ENCODE data around the gene LYRM7.

The LYRM7 gene

GRCh38 chr5:131222731-131223130 is 52.0 kb downstream of the LYRM7 start:
- no peak overlapping the region for H3K4me3 ChIP-seq (ENCODE audit: control insufficient read depth, low read depth, low read length)
- TF ChIP-seq CTCF (IDR thresholded peaks at IDR 0.05; ENCODE audit: control insufficient read depth, insufficient read depth, low read depth, low read length, missing control alignments) = no peak
- DNase-seq (ENCODE audit: low read depth) = no peak

- TF ChIP-seq CTCF (IDR thresholded peaks at IDR 0.05; ENCODE audit: control insufficient read depth, insufficient read depth, low read depth, low read length, missing control alignments) = no peak
- no peak for DNase-seq (ENCODE audit: low read depth)
- no peak overlapping the region for H3K4me3 ChIP-seq (ENCODE audit: control insufficient read depth, low read depth, low read length)
These were observed 53.1 kb downstream of the LYRM7 start for GRCh38 chr5:131223751-131224386.

- no peak for DNase-seq (ENCODE audit: low read depth)
- H3K4me3 ChIP-seq (ENCODE audit: control insufficient read depth, low read depth, low read length) = no peak overlapping the region
- TF ChIP-seq CTCF (IDR thresholded peaks at IDR 0.05; ENCODE audit: control insufficient read depth, insufficient read depth, low read depth, low read length, missing control alignments) = no peak
These were observed 53.9 kb downstream of the LYRM7 start for GRCh38 chr5:131224387-131225201.

GRCh38 chr5:131225282-131225974 is 54.7 kb downstream of the LYRM7 start:
- no peak overlapping the region for H3K4me3 ChIP-seq (ENCODE audit: control insufficient read depth, low read depth, low read length)
- DNase-seq (ENCODE audit: low read depth) = no peak
- TF ChIP-seq CTCF (IDR thresholded peaks at IDR 0.05; ENCODE audit: control insufficient read depth, insufficient read depth, low read depth, low read length, missing control alignments) = no peak

- DNase-seq (ENCODE audit: low read depth) = no peak
- no peak for TF ChIP-seq CTCF (IDR thresholded peaks at IDR 0.05; ENCODE audit: control insufficient read depth, insufficient read depth, low read depth, low read length, missing control alignments)
- no peak overlapping the region for H3K4me3 ChIP-seq (ENCODE audit: control insufficient read depth, low read depth, low read length)
These were observed 56.2 kb downstream of the LYRM7 start for GRCh38 chr5:131226899-131227298.

- TF ChIP-seq CTCF (IDR thresholded peaks at IDR 0.05; ENCODE audit: control insufficient read depth, insufficient read depth, low read depth, low read length, missing control alignments) = no peak
- no peak for DNase-seq (ENCODE audit: low read depth)
- H3K4me3 ChIP-seq (ENCODE audit: control insufficient read depth, low read depth, low read length) = no peak overlapping the region
These were observed 57.9 kb downstream of the LYRM7 start for GRCh38 chr5:131228646-131229045.

All from AG09309 (cell line).